Adrenal gland (tissue), 12 donors: ENCODE data around the gene CABP1. TPM values are rescaled to one million over a fixed set of nuclear protein-coding genes. Genes with fewer than 3 reads are reported as not detected.

Source experiments
- DNase-seq, 7 donors: peaks; one replicate each; pipeline ENCODE4 v3.0.0-alpha.2; 2019 to 2020
- H3K27ac ChIP-seq, 5 donors: fragments of 200-600 bp; sonication (generic) in 4 of 5; 1 replicate in 3 of 5; 2 replicates in 2 of 5; pipeline versions ENCODE4 v1.5.1 to v1.8.0; 2016 to 2020; ENCODE audit warnings: mild to moderate bottlenecking in 1 of 5
- H3K27me3 ChIP-seq: fragments of 200-600 bp; 2 replicates; pipeline ENCODE4 v1.8.0; 2021
- H3K36me3 ChIP-seq, 2 donors: fragments of 200-600 bp; replicated peaks in 1 of 2; 1 replicate in 1 of 2; 2 replicates in 1 of 2; pipeline versions ENCODE4 v1.5.1 to v1.8.0; 2018 to 2022
- H3K4me1 ChIP-seq, 2 donors: fragments of 200-600 bp; replicated peaks in 1 of 2; 1 replicate in 1 of 2; 2 replicates in 1 of 2; pipeline versions ENCODE4 v1.5.1 to v1.8.0; 2018 to 2021
- H3K4me3 ChIP-seq, 4 donors: fragments of 200-600 bp; sonication (generic) in 3 of 4; one replicate each; pipeline ENCODE4 v1.5.1; 2016 to 2018
- H3K9me3 ChIP-seq, 3 donors: fragments of 200-600 bp; sonication (generic) in 1 of 3; replicated peaks in 1 of 3; 1 replicate in 2 of 3; 2 replicates in 1 of 3; pipeline versions ENCODE4 v1.5.1 to v1.8.0; 2016 to 2021
- POLR2A ChIP-seq, 2 donors: fragments of 450-650 bp; IDR thresholded peaks; one replicate each; pipeline ENCODE4 v1.6.1; 2017; ENCODE audit warnings: antibody characterized with exemption in 2 of 2, mild to moderate bottlenecking in 2 of 2, moderate library complexity in 1 of 2
- WGBS, 4 donors: extraction: QIAGEN DNeasy Blood & Tissue Kit in 2 of 4; methylation state at CpG; one replicate each; pipeline versions ENCODE4 v1.1.5 to v1.1.7; 2013 to 2017; 5-methylcytosine and 5-hydroxymethylcytosine counted together
- intact Hi-C, 2 donors: fragments of 100-400 bp; cut with DNase I; formaldehyde crosslinking; loops; one replicate each; pipeline versions ENCODE4 v1.14.1 to v1.15.0; 2022 to 2023
- polyA plus RNA-seq, 3 donors: library from polyadenylated mRNA; stranded (reverse); fragments of 200-250 nt in 2 of 3; fragments of 350-450 nt in 1 of 3; fragmentation: Illumina TruSeq in 1 of 3; extraction: RNeasy Lipid Tissue Mini Kit (QIAGEN cat#74804) in 1 of 3; gene quantifications; one replicate each; pipeline ENCODE4 v1.2.3, GENCODE V29; 2013 to 2014
- total RNA-seq, 9 donors: library from RNA; depleted of rRNA in 4 of 9; stranded (reverse); fragments of >200 nt in 4 of 9; fragments of 120-200 nt in 1 of 9; fragmentation: NEBNext Ultra II Directional in 1 of 9; extraction: Animal tissue kit (Norgen Biotek cat#: 25700) in 1 of 9; gene quantifications; one replicate each; pipeline versions ENCODE4 v1.1.0 to v1.2.4, GENCODE V29; 2013 to 2023
- TF ChIP-seq, protein P1 (sequence below), 6 experiments: fragments of 450-650 bp in 4 of 6; fragments of 200-600 bp in 2 of 6; sonication (generic) in 1 of 6; IDR thresholded peaks; 1 replicate in 5 of 6; 2 replicates in 1 of 6; pipeline versions ENCODE4 v1.5.1 to v1.8.0; 2016 to 2021; ENCODE audit warnings: antibody characterized with exemption in 6 of 6, mild to moderate bottlenecking in 2 of 6, moderate library complexity in 1 of 6
- donor health status: healthy with polysubstance abuse.
- donor health status: Bipolar disorder and iron deficiency.
- donor health status: DM: yes; HTN: yes; CAD: no.
- donor health status: DM: no; HTN: no; CAD: no.
- donor health status: DM: no; HTN: no; CAD: no.
- donor health status: DM: yes; HTN: yes; CAD: no.

CABP1 gene
- total and polyA plus RNA-seq, 12 donors = 0.42 to 5.1 (median 2.3) TPM; not detected in 1

DNA sequence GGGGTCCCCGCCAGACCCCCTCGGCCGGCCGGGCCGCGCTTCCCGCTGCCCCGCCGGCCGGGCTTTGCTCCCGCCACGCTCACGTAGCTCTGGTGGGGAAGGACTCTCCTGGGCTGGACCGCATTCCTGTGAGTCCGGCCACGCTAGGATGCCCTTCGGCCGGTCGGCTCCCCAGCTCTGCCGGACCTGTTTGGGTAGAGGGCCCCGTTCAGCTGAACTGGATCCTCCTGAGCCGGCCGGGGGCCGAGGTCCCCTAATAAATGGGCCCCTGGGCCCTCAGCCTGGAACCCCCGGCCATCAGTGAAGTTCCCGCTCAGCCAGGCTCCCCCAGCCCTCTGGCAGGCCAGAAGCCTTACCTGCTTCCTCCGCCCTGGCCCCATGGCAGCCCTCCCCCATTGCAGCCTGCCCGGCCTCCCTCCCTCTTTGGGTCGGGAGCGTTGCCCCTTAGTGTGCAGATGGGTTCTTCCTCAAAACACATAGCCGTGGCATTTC, 70.4 kb downstream of the CABP1 start:
- H3K4me1 ChIP-seq = peaks cover 11 to 28% of the 10 kb centered on the region in 2 donors
- H3K9me3 ChIP-seq = no peaks in the 10 kb centered on the region
- no peaks in the 10 kb centered on the region for H3K27me3 ChIP-seq
- intact Hi-C loops = loop anchor here (5.0 to 10.0 kb wide), 3 partner anchors 64 to 129 kb away; partner anchors contain the start of gene POP5 (in 2 of the 2)
- peak in 1 of 7 donors; percentile 44 for DNase-seq
- peak overlapping the region; percentile 34 to 92 (median 82) for H3K27ac ChIP-seq
- TF ChIP-seq POLR2A (IDR thresholded peaks at IDR 0.05) = no peak
- TF ChIP-seq, protein P1, sequence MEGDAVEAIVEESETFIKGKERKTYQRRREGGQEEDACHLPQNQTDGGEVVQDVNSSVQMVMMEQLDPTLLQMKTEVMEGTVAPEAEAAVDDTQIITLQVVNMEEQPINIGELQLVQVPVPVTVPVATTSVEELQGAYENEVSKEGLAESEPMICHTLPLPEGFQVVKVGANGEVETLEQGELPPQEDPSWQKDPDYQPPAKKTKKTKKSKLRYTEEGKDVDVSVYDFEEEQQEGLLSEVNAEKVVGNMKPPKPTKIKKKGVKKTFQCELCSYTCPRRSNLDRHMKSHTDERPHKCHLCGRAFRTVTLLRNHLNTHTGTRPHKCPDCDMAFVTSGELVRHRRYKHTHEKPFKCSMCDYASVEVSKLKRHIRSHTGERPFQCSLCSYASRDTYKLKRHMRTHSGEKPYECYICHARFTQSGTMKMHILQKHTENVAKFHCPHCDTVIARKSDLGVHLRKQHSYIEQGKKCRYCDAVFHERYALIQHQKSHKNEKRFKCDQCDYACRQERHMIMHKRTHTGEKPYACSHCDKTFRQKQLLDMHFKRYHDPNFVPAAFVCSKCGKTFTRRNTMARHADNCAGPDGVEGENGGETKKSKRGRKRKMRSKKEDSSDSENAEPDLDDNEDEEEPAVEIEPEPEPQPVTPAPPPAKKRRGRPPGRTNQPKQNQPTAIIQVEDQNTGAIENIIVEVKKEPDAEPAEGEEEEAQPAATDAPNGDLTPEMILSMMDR (IDR thresholded peaks at IDR 0.05) = no peak
- peaks cover 0 to 23% of the 10 kb centered on the region in 2 donors for H3K36me3 ChIP-seq
- H3K4me3 ChIP-seq = peak overlapping the region; percentile 48 to 94 (median 76)
- 0 to 1% (median 1%) methylated on average over 5 to 31 of the region's 31 CpGs for WGBS, 4 donors

- TF ChIP-seq POLR2A (IDR thresholded peaks at IDR 0.05) = no peak
- TF ChIP-seq, protein P1 (IDR thresholded peaks at IDR 0.05) = no peak
- peak in 1 of 7 donors; percentile 21 for DNase-seq
- Histone ChIP-seq H3K27ac (peak overlapping the region in 2 of 5 donors; percentile 87 to 92), H3K4me1 (peaks cover 11 to 31% of the 10 kb centered on the region in 2 donors), H3K36me3 (peaks cover 0 to 28% of the 10 kb centered on the region in 2 donors), H3K27me3 (no peaks in the 10 kb centered on the region), H3K9me3 (no peaks in the 10 kb centered on the region), H3K4me3 (peak overlapping the region in 1 of 4 donors; percentile 94)
- intact Hi-C loops = loop anchor here (5.0 to 10.0 kb wide), 3 partner anchors 64 to 129 kb away; partner anchors contain the start of gene POP5 (in 2 of the 2)
- WGBS, 4 donors = 29 to 39% (median 29%) methylated on average over 6 of the region's 6 CpGs
These were observed 71.0 kb downstream of the CABP1 start for GRCh38 chr12:120711411-120711810.

DNA sequence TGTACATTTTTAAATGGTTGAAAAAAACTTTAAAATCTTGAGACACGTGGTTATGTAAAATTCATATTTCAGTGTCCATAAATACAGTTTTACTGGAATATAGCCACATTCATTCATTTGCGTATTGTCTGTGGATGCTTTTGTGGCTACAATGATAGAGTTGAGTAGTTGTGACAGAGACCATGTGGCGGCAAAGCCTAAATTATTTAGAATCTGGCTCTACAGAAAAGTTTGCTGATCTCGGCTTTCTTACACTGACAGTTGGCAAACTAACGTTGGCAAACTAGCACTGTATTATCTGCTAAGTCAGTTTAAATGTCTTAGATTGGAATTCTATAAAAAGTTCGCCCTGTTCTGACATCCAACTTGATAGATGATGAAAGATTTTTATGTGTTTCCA, 72.2 kb downstream of the CABP1 start:
- Histone ChIP-seq H3K4me1 (peaks cover 11 to 32% of the 10 kb centered on the region in 2 donors), H3K4me3 (no peak overlapping the region), H3K27me3 (no peaks in the 10 kb centered on the region), H3K27ac (no peak overlapping the region), H3K36me3 (peaks cover 0 to 40% of the 10 kb centered on the region in 2 donors), H3K9me3 (no peaks in the 10 kb centered on the region)
- intact Hi-C loops = loop anchor here (5.0 to 10.0 kb wide), 3 partner anchors 65 to 130 kb away; partner anchors contain the start of gene POP5 (in 2 of the 2)
- WGBS, 4 donors = 70 to 76% (median 73%) methylated on average over 6 of the region's 6 CpGs
- TF ChIP-seq, protein P1 (IDR thresholded peaks at IDR 0.05) = no peak
- no peak for TF ChIP-seq POLR2A (IDR thresholded peaks at IDR 0.05)
- DNase-seq = no peak

DNA sequence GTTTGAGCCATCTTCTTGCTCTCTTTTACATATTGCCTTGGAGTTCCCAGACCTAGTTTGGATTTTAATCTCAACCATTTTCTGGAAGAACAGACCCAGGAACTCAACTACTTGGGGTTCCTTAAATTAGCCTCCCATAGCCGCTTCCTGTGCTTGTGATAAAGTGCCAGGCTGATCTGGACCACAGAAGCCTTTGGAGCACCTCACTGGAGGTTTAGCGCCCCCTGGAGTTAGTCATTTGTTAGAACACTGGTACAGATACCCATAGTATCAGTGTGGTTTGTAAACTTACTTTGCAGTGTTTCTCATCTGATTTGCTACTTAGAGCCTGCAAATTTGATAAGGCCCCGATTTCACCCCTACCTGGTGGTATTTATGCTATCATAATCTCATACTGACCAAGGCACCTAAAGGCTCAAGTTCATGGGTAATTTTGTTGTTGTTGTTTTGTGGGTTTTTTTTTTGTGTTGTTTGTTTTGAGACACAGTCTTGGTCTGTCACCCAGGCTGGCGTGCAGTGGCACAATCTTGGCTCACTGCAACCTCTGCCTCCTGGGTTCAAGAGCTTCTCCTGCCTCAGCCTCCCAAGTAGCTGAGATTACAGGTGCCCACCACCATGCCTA, 73.5 kb downstream of the CABP1 start:
- intact Hi-C loops = loop anchor here (5.0 to 10.0 kb wide), 3 partner anchors 67 to 132 kb away; partner anchors contain the start of gene POP5 (in 2 of the 2)
- 18 to 23% (median 22%) methylated on average over 4 of the region's 4 CpGs for WGBS, 4 donors

More for the DNA sequence above, 73.5 kb downstream of the CABP1 start:
- peak; percentile 77 to 91 (median 85) for DNase-seq
- Histone ChIP-seq H3K27ac (no peak overlapping the region), H3K27me3 (no peaks in the 10 kb centered on the region), H3K4me3 (no peak overlapping the region), H3K9me3 (no peaks in the 10 kb centered on the region), H3K36me3 (peaks cover 0 to 53% of the 10 kb centered on the region in 2 donors), H3K4me1 (peaks cover 11 to 45% of the 10 kb centered on the region in 2 donors)
- TF ChIP-seq, protein P1 (IDR thresholded peaks at IDR 0.05) = peak; percentile 82 to 87 (median 86)
- no peak for TF ChIP-seq POLR2A (IDR thresholded peaks at IDR 0.05)
